RWPE1 (cell line): ENCODE measurements around the gene TRIM14.
A peak's percentile ranks its signal among the peaks of the same experiment; 100 is the strongest.
"Not testable (repeated sequence)": the region's sequence is repeated elsewhere in the genome, so short reads cannot be mapped to it uniquely, and the experiment has no call there.

ENCODE experiments used
- CTCF ChIA-PET: fragments of 350-600 bp; sonication (Branson Sonifier 250); formaldehyde crosslinking; extraction: SDS; loops from one replicate; lab custom pipeline; 2021; lab: Yijun Ruan, JAX
- POLR2A ChIA-PET: fragments of 400-600 bp; formaldehyde crosslinking; extraction: SDS; loops from one replicate; lab custom pipeline; 2020; ENCODE audit warnings: antibody characterized with exemption; ENCODE audit not compliant: low non-redundant PET; lab: Yijun Ruan, JAX
- DNase-seq: peaks from one replicate; pipeline ENCODE4 v3.0.0; 2012; ENCODE audit warnings: low spot score
- H3K27ac ChIP-seq: fragments of 450-650 bp; 2 replicates; pipeline ENCODE4 v1.5.1; 2017
- CTCF ChIP-seq: fragments of 450-650 bp; conservative IDR thresholded peaks from 2 replicates; pipeline ENCODE4 v1.5.1; 2017; ENCODE audit warnings: low read depth, mild to moderate bottlenecking

Gene TRIM14

GRCh38 chr9:98135938-98136337, 16.9 kb upstream of the TRIM14 start:
- ChIA-PET POLR2A (no interaction called here), CTCF (no interaction called here)
- no peak for DNase-seq
- no peak for TF ChIP-seq CTCF
- H3K27ac ChIP-seq, result no peak overlapping the region

- no peak for DNase-seq
- H3K27ac ChIP-seq, result peak overlapping the region; percentile 10; the same call in 1 of the 2 replicates
- ChIA-PET POLR2A (no interaction called here), CTCF (no interaction called here)
- TF ChIP-seq CTCF, result no peak
Observed at GRCh38 chr9:98135558-98135934, 16.5 kb upstream of the TRIM14 start.

DNA sequence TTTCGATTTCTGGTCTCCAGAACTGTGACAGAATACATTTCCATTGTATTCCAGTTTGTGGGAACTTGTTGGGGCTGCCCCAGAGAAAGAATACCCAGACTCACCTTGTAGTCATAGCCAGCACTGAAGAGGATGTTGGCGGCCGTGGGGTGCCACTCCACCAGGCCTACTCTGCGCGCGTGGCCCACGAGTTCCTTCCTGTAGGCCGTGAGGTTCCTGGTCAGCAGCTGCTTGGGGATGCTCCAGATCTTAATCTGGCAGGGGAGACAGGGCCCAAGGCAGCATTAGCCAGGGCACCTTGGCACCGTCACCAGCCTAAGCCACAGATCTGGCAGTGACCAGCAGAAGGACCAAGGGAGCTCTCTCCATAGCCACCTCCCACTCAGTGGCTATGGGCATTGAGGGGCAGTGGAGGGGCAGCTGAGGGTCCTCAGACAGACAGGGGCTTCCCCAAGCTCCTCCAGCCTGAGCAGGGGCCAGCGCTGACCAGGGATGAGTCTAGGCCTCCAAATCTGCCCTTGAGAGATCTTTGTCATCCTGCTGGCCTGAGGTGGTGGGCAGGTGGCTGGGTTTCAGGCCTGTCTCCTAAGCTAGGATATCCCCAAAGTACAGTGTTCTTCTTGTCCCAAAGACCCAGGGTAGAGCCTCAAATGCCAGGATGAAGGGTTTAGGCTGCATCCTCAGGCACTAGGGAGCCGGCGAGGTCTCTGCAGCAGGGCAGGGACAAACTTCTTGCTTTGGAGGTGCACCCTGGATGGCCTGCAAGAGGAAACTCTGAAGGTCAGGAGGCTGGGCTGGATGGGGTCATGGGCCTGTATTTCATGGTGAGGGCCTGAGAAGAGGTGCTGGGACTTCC, 15.9 kb upstream of the TRIM14 start:
- POLR2A ChIA-PET, result no interaction called here
- H3K27ac ChIP-seq, result peak overlapping the region; percentile 10
- TF ChIP-seq CTCF, result no peak
- no peak for DNase-seq
- CTCF ChIA-PET, result interaction anchor here (0.5 to 1.6 kb wide), 2 partner anchors 14 to 192 kb away, joined by 3 read pairs; no protein-coding TSS in a partner anchor

DNA sequence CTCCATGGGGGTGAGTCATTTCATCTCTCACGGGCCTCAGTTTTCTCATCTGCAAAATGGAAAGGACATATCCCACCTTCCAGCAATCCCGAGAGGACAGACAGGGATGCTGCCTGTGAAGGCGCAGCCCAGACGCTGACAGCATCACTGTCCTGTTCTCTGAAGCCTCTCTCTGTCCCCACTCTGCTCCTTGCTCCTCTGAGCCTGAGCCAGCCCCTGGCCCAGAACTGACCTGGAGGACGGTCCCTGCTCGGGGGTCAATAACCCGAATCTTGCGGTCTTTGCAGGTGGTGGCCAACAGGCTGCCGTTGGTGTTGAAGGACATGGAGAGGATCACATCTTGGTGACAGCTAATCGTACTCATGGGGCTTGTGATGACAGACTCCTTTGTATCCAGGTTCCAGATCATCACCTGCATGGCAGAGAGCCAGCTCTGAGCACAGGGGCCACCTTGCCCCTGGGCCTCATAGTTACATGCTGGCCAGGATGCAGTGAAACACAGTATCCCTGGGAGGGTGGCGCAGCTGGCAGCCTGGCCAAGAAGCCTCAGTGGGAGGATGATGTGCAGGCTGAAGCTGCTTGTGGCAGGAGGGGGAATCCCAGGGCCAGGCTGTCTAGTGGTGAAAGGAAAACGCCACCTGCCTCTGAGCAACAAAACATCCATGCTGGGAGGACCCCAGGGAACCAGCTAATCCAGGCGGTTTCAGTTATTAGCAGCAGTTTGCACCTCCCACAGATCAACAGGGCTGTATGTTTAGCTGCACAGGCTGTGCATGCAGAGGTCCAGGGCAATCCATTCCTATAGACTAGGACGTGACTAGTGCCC, 14.0 kb upstream of the TRIM14 start:
- no peak for TF ChIP-seq CTCF
- POLR2A ChIA-PET, result no interaction called here
- peak overlapping the region; percentile 10; the same call in 1 of the 2 replicates for H3K27ac ChIP-seq
- no peak for DNase-seq
- CTCF ChIA-PET, result interaction anchor here (1.6 kb wide), 1 partner anchor 12 kb away, joined by 3 read pairs; no protein-coding TSS in a partner anchor

DNA sequence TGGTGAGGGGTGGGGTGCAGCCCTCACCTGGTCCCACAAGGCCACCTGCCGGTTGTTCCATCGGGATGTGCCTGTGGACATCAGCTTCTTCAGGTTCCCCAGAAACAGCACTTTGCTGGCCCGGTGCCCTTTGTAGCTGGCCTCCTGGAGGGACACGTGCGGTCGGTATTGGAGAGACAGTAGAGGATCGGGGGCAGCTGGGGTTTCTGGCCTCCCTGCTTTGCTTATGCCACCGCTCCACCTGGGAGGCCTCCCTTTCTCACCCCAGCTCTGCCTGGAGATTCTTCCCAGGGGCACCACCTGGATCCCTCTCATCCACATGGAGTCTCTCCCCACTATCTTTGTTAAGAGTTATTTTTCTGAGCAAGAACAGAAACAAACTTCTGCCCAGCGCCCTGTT, 13.1 kb upstream of the TRIM14 start:
- no peak for TF ChIP-seq CTCF
- ChIA-PET POLR2A (no interaction called here), CTCF (interaction anchor here (0.7 to 0.8 kb wide), 2 partner anchors 10 to 23 kb away, joined by 3 read pairs; no protein-coding TSS in a partner anchor)
- no peak for DNase-seq
- H3K27ac ChIP-seq, result 0 out of 2 replicates have a peak overlapping the region, but pooled peaks have one; percentile 1

DNA sequence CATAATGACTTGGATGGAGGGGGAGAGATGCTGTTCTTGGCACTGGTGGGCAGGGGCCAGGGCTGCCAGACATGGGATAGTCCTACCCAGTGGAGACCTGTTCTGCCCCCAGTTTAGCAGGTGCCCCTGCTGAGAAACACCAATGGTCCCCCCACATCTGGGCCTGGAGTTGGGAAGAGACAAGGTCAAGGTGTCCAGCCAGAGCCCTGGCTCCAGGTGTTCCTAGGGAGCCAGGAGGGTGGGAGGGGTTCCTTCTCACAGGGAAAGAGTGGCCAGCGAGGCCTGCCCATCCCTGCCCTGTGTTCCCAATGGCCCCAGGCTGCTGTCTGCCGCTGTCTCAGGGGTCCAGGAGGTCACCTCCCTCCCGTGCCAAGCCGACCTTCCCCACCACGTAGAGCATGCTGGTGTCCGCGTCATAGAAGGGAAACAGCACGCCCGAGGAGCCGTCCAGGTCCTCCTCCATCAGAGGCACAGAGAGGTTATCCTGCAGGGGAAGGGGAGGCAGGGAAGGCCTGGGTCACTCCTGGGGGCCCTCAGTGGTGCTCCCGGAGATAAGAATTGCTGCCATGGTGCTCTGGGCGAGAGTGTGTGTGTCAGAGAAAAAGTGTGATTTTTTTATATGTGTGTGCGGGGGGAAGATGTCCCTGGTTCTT, 11.7 kb upstream of the TRIM14 start:
- no peak for TF ChIP-seq CTCF
- ChIA-PET CTCF (interaction anchor here (0.7 kb wide), 1 partner anchor 86 kb away, joined by 4 read pairs; no protein-coding TSS in a partner anchor), POLR2A (no interaction called here)
- no peak for DNase-seq
- peak overlapping the region; percentile 7; the same call in 1 of the 2 replicates for H3K27ac ChIP-seq

DNA sequence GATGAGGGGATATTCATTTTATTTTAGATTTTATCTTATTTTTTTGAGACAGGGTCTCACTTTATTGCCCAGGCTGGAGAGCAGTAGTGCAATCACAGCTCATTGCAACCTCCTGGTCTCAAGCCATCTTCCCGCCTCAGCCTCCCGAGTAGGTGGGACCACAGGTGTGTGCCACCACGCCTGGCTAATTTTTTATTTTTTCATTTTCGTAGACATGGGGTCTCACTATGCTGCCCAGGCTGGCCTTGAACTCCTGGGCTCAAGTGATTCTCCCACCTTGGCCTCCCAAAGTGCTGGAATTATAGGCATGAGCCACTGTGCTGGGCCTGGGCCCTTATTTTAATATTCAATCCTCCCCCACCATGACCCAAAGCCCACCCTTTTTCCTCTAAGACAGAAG, 11.0 kb upstream of the TRIM14 start:
- DNase-seq, POLR2A ChIA-PET: not testable (repeated sequence)
- H3K27ac ChIP-seq, result peak overlapping the region; percentile 7
- CTCF ChIA-PET, result interaction anchor here (0.6 to 0.7 kb wide), 2 partner anchors 56 to 85 kb away, joined by 3 to 4 read pairs; no protein-coding TSS in a partner anchor
